ENCODE data around the gene ALDH1B1.

DNA sequence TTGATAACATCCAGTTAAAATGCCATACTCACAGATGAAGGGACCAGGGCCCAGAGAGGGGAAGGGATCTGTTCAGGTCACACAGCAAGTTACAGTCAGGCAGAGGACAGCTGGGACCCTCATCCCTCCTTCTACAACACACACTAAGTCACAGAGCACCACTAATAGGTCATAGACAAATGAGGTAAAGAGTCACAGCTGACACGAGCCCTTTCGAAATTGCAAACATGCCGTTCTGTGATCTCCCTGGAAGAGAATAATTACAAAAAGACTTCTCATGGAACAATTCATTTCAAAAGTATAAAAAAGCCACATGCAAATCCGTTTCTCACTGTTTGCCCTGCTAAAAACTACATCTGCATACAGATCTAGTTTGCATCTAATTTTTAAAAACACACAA, 16.2 kb downstream of the ALDH1B1 start:
- TF ChIP-seq, protein P1, sequence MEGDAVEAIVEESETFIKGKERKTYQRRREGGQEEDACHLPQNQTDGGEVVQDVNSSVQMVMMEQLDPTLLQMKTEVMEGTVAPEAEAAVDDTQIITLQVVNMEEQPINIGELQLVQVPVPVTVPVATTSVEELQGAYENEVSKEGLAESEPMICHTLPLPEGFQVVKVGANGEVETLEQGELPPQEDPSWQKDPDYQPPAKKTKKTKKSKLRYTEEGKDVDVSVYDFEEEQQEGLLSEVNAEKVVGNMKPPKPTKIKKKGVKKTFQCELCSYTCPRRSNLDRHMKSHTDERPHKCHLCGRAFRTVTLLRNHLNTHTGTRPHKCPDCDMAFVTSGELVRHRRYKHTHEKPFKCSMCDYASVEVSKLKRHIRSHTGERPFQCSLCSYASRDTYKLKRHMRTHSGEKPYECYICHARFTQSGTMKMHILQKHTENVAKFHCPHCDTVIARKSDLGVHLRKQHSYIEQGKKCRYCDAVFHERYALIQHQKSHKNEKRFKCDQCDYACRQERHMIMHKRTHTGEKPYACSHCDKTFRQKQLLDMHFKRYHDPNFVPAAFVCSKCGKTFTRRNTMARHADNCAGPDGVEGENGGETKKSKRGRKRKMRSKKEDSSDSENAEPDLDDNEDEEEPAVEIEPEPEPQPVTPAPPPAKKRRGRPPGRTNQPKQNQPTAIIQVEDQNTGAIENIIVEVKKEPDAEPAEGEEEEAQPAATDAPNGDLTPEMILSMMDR (IDR thresholded peaks at IDR 0.05; ENCODE audit: borderline replicate concordance, extremely low read depth, low read length, poor library complexity, severe bottlenecking): no peak
- TF ChIP-seq EZH2 (IDR thresholded peaks at IDR 0.05; ENCODE audit: borderline replicate concordance, low read depth, low read length, severe bottlenecking): no peak

All from DND-41 (cell line).